Measurements from ENCODE around the gene CCDC12.

Gene CCDC12

GRCh38 chr3:46993292-46993691, 16.7 kb upstream of the CCDC12 start:
- Histone ChIP-seq H3K36me3 (ENCODE audit: insufficient read depth, insufficient read length, low read length) (peaks cover 8% of the 10 kb centered on the region), H3K4me1 (ENCODE audit: insufficient read depth, insufficient read length) (peaks cover 20% of the 10 kb centered on the region), H3K9me3 (ENCODE audit: insufficient read depth, low read length) (no peaks in the 10 kb centered on the region), H3K27me3 (ENCODE audit: insufficient read depth, insufficient read length) (no peaks in the 10 kb centered on the region), H3K4me3 (ENCODE audit: insufficient read length, low read depth) (no peak overlapping the region), H3K9ac (ENCODE audit: insufficient read length, low read depth) (no peak overlapping the region)
- TF ChIP-seq ZNF274 (IDR thresholded peaks at IDR 0.05; ENCODE audit: low read depth, low read length) (no peak), SUZ12 (IDR thresholded peaks at IDR 0.05; ENCODE audit: extremely low read depth, insufficient read depth, insufficient read length) (no peak), YY1 (IDR thresholded peaks at IDR 0.05; ENCODE audit: insufficient read depth, insufficient read length) (no peak)
- DNase-seq (ENCODE audit: low read depth, low spot score): no peak

DNA sequence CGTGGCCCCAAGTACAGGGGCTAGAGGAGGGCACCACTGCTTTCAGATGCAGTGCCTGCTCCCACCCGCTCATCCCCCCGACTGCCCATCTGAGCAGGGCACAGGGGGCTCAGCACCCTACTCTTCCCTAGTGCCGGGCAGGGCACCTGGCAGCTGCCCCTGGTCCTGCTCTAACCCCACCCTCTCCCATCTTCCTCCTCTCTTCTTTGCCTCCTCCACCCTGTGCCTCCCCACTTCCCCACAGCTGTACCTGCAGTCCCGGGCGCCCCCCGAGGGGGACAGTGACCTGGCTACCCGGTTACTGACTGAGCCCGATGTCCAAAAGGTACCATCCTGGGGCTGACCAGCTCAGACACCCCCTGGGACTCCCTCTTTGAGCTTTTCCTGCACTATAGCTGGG, 15.7 kb upstream of the CCDC12 start:
- H3K27me3 ChIP-seq (ENCODE audit: insufficient read depth, insufficient read length): no peaks in the 10 kb centered on the region
- no peak overlapping the region for H3K9ac ChIP-seq (ENCODE audit: insufficient read length, low read depth)
- TF ChIP-seq ZNF274 (IDR thresholded peaks at IDR 0.05; ENCODE audit: low read depth, low read length) (no peak), SUZ12 (IDR thresholded peaks at IDR 0.05; ENCODE audit: extremely low read depth, insufficient read depth, insufficient read length) (no peak), YY1 (IDR thresholded peaks at IDR 0.05; ENCODE audit: insufficient read depth, insufficient read length) (no peak)
- H3K4me3 ChIP-seq (ENCODE audit: insufficient read length, low read depth): no peak overlapping the region
- peaks cover 8% of the 10 kb centered on the region for H3K36me3 ChIP-seq (ENCODE audit: insufficient read depth, insufficient read length, low read length)
- H3K9me3 ChIP-seq (ENCODE audit: insufficient read depth, low read length): no peaks in the 10 kb centered on the region
- peaks cover 19% of the 10 kb centered on the region for H3K4me1 ChIP-seq (ENCODE audit: insufficient read depth, insufficient read length)
- no peak for DNase-seq (ENCODE audit: low read depth, low spot score)

DNA sequence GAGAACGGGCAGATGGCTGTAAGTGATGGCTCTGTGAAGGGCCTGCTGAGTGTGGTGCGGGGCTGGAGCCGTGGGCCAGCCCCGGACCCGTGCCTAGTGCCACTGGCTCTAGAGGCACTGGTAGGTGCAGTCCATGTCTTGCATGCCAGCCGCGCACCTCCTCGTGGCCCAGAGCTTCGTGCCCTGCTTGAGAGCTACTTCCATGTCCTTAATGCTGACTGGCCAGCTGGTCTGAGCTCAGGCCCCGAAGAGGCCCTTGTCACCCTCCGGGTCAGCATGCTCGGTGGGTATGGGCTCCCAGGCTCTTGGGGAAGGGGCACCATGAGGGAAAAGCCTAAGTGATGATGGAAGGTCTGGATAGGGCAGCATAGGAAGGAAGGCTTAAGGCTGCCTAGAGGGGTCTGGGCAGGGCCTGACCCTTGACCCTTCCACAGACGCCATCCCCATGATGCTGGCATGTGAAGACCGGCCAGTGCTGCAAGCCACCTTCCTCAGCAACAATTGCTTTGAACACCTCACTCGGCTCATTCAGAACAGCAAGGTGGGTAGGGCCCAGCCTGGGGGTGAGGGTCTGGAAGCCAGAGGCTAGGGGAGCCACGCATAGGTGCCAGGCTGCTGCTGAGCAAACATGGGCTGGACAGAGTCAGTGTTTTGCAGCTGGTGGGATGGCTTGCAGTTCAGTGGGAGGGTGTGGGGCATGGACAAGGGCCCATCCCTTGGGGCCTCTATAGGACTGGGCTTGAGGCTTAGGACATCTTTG, 15.0 kb upstream of the CCDC12 start:
- Histone ChIP-seq H3K27me3 (ENCODE audit: insufficient read depth, insufficient read length) (no peaks in the 10 kb centered on the region), H3K9me3 (ENCODE audit: insufficient read depth, low read length) (no peaks in the 10 kb centered on the region), H3K4me3 (ENCODE audit: insufficient read length, low read depth) (no peak overlapping the region), H3K4me1 (ENCODE audit: insufficient read depth, insufficient read length) (peaks cover 18% of the 10 kb centered on the region), H3K9ac (ENCODE audit: insufficient read length, low read depth) (no peak overlapping the region), H3K36me3 (ENCODE audit: insufficient read depth, insufficient read length, low read length) (peaks cover 8% of the 10 kb centered on the region)
- no peak for DNase-seq (ENCODE audit: low read depth, low spot score)
- TF ChIP-seq YY1 (IDR thresholded peaks at IDR 0.05; ENCODE audit: insufficient read depth, insufficient read length) (no peak), SUZ12 (IDR thresholded peaks at IDR 0.05; ENCODE audit: extremely low read depth, insufficient read depth, insufficient read length) (no peak), ZNF274 (IDR thresholded peaks at IDR 0.05; ENCODE audit: low read depth, low read length) (no peak)

DNA sequence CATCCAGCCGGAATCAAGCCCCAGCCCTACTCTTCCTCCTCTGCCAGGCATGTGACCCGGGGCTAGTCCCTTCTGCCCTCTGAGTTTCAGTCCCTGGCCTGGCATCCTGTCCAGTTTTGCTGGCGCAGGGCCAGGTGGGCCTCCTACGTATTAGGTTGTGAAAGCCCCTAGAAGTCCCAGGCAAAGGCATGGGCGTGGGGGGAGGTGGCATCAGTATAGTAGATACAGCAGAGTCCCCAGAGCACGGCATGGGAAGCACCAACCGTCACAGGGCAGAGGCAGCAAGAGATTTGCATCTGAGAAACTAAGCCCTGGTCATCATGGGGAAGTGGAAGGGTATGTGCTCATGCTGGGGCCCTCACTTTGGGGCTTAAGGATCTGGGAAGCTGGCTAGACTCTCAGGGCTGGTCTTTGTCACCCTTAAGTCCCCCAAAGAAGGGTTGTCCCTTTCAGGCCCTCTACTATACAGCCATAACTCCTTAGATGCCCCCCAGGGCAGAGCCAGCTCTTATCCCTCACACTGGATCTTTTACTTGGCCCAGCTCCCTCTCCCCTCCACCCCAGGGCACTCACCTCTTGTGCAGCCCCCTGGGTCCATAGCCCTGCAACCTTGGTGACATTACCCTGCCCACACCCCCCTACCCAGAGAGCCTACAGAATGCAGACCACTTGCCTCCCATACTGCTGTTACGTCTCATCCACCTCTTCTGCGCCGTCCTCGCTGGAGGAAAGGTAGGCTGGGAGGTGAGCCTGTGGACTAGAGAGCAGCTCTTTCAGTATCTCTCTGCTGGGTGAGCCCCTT, 14.2 kb upstream of the CCDC12 start:
- no peaks in the 10 kb centered on the region for H3K27me3 ChIP-seq (ENCODE audit: insufficient read depth, insufficient read length)

GRCh38 chr3:46989146-46989810, 12.7 kb upstream of the CCDC12 start:
- Histone ChIP-seq H3K36me3 (ENCODE audit: insufficient read depth, insufficient read length, low read length) (peaks cover 8% of the 10 kb centered on the region), H3K9me3 (ENCODE audit: insufficient read depth, low read length) (no peaks in the 10 kb centered on the region), H3K9ac (ENCODE audit: insufficient read length, low read depth) (no peak overlapping the region), H3K4me1 (ENCODE audit: insufficient read depth, insufficient read length) (peaks cover 18% of the 10 kb centered on the region), H3K4me3 (ENCODE audit: insufficient read length, low read depth) (no peak overlapping the region), H3K27me3 (ENCODE audit: insufficient read depth, insufficient read length) (no peaks in the 10 kb centered on the region)
- no peak for TF ChIP-seq ZNF274 (IDR thresholded peaks at IDR 0.05; ENCODE audit: low read depth, low read length)
- no peak for TF ChIP-seq YY1 (IDR thresholded peaks at IDR 0.05; ENCODE audit: insufficient read depth, insufficient read length)
- no peak for TF ChIP-seq SUZ12 (IDR thresholded peaks at IDR 0.05; ENCODE audit: extremely low read depth, insufficient read depth, insufficient read length)
- no peak for DNase-seq (ENCODE audit: low read depth, low spot score)

More for the DNA sequence above, 14.2 kb upstream of the CCDC12 start:
- TF ChIP-seq SUZ12 (IDR thresholded peaks at IDR 0.05; ENCODE audit: extremely low read depth, insufficient read depth, insufficient read length) (no peak), YY1 (IDR thresholded peaks at IDR 0.05; ENCODE audit: insufficient read depth, insufficient read length) (no peak), ZNF274 (IDR thresholded peaks at IDR 0.05; ENCODE audit: low read depth, low read length) (no peak)
- Histone ChIP-seq H3K4me3 (ENCODE audit: insufficient read length, low read depth) (no peak overlapping the region), H3K36me3 (ENCODE audit: insufficient read depth, insufficient read length, low read length) (peaks cover 8% of the 10 kb centered on the region), H3K9me3 (ENCODE audit: insufficient read depth, low read length) (no peaks in the 10 kb centered on the region), H3K4me1 (ENCODE audit: insufficient read depth, insufficient read length) (peaks cover 18% of the 10 kb centered on the region), H3K9ac (ENCODE audit: insufficient read length, low read depth) (no peak overlapping the region)
- DNase-seq (ENCODE audit: low read depth, low spot score): no peak

DNA sequence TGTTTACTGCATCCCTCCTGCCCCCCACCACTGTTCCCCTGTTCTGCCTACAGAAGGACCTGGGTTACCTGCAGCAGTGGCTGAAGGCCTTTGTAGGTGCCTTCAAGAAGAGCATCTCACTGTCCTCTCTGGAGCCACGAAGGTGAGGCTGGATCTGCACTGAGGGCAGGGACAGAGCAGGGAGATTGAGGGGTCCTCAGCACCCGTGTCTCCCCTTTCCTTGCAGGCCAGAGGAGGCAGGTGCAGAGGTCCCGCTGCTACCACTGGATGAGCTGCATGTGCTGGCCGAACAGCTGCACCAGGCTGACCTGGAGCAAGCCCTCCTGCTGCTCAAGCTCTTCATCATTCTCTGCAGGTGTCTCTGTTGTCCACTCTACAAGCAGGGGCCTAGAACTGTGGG, 12.1 kb upstream of the CCDC12 start:
- no peak overlapping the region for H3K4me3 ChIP-seq (ENCODE audit: insufficient read length, low read depth)
- H3K27me3 ChIP-seq (ENCODE audit: insufficient read depth, insufficient read length): no peaks in the 10 kb centered on the region
- H3K36me3 ChIP-seq (ENCODE audit: insufficient read depth, insufficient read length, low read length): peaks cover 8% of the 10 kb centered on the region
- TF ChIP-seq ZNF274 (IDR thresholded peaks at IDR 0.05; ENCODE audit: low read depth, low read length) (no peak), YY1 (IDR thresholded peaks at IDR 0.05; ENCODE audit: insufficient read depth, insufficient read length) (no peak)
- peaks cover 18% of the 10 kb centered on the region for H3K4me1 ChIP-seq (ENCODE audit: insufficient read depth, insufficient read length)
- no peak for DNase-seq (ENCODE audit: low read depth, low spot score)
- H3K9me3 ChIP-seq (ENCODE audit: insufficient read depth, low read length): no peaks in the 10 kb centered on the region
- H3K9ac ChIP-seq (ENCODE audit: insufficient read length, low read depth): no peak overlapping the region

All from NT2/D1 (cell line).